Measurements from ENCODE around the gene KLF11. TPM values are rescaled to one million over a fixed set of nuclear protein-coding genes. Genes with fewer than 3 reads are reported as not detected.

The KLF11 gene
- total RNA-seq, 2 experiments from 2014 or later = 7.2 to 8.6 TPM

- POLR2A ChIA-PET = no interaction called here
- H3K9me3 Mint-ChIP-seq = no peaks in the 10 kb centered on the region
- peaks cover 31% of the 10 kb centered on the region for H3K4me1 Mint-ChIP-seq
- H3K27ac Mint-ChIP-seq = no peak overlapping the region
- CTCF ChIA-PET = interaction anchor here (0.6 to 2.6 kb wide), 3 partner anchors 13 to 151 kb away, joined by 3 to 7 read pairs (median 7); no protein-coding TSS in a partner anchor
- H3K27me3 Mint-ChIP-seq = no peaks in the 10 kb centered on the region
- no peak for DNase-seq
- H3K36me3 Mint-ChIP-seq (ENCODE audit: low read depth) = no peaks in the 10 kb centered on the region
- no peak overlapping the region for H3K4me3 Mint-ChIP-seq
Observed at GRCh38 chr2:10032746-10033105, 10.6 kb upstream of the KLF11 start.

DNA sequence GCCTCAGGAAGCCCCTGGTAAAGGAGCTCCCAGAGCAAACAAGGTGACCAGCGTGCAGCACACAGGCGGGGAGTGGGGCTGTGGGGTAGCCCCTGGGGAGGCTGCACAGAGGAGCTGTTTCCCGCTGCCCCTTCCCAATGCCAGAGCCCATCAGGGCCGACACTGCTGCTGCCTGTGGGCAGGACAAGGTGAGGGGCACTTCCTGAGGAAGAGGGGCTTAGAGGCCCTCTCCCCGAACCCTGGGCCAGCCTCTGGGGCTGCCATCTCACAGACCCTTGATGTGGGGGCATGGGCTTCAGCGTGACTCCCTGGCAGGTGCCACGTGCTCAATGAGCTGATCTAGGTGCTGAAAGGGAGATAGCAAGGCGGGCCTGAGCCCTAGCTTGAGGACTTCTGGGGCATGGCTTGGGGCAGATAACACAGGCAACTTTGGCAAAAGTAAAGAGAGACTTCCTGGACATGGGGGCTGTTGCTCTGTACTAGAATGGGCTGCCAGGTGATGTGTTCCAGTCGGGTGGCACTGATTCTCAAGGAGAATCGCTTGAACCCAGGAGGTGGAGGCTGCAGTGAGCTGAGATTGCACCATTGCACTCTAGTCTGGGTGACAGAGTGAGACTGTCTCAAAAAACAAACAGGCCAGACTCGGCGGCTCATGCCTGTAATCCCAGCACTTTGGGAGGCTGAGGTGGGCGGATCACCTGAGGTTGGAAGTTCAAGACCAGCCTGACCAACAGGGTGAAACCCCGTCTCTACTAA lies 9.9 kb upstream of the KLF11 start:
- no peaks in the 10 kb centered on the region for H3K36me3 Mint-ChIP-seq (ENCODE audit: low read depth)
- H3K4me3 Mint-ChIP-seq = no peak overlapping the region
- CTCF ChIA-PET = interaction anchor here (0.8 to 2.6 kb wide), 3 partner anchors 13 to 235 kb away, joined by 3 to 7 read pairs (median 7); no protein-coding TSS in a partner anchor
- peaks cover 26% of the 10 kb centered on the region for H3K4me1 Mint-ChIP-seq
- H3K27ac Mint-ChIP-seq = no peak overlapping the region
- no peak for DNase-seq
- no peaks in the 10 kb centered on the region for H3K9me3 Mint-ChIP-seq
- POLR2A ChIA-PET = no interaction called here
- no peaks in the 10 kb centered on the region for H3K27me3 Mint-ChIP-seq

- H3K27ac Mint-ChIP-seq = no peak overlapping the region
- no peak overlapping the region for H3K4me3 Mint-ChIP-seq
- CTCF ChIA-PET = interaction anchor here (0.9 to 2.6 kb wide), 3 partner anchors 14 to 234 kb away, joined by 3 to 7 read pairs (median 5); no protein-coding TSS in a partner anchor
Observed at GRCh38 chr2:10034333-10035052, 8.9 kb upstream of the KLF11 start.

DNA sequence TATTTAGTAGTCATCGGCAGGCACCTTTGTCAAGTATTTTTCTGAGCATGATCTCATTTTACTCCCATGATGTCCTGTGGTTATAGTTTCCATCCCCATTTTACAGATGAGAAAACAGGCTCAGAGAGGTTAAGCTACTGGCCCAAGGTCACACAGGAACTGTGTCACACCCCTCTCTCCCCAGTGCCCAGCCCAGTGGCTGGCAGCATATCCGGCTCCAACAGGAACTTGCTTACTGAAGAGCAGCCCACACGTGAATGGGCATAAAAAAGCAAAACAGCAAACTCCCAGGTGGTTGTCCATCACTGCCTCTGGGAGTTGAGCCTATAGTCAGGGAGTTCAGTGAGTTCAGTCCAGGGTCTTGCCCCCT lies 8.3 kb upstream of the KLF11 start:
- ChIA-PET POLR2A (no interaction called here), CTCF (interaction anchor here (0.9 to 2.6 kb wide), 3 partner anchors 13 to 234 kb away, joined by 3 to 7 read pairs (median 5); no protein-coding TSS in a partner anchor)
- H3K4me1 Mint-ChIP-seq = peaks cover 11% of the 10 kb centered on the region
- no peak overlapping the region for H3K4me3 Mint-ChIP-seq
- no peaks in the 10 kb centered on the region for H3K36me3 Mint-ChIP-seq (ENCODE audit: low read depth)
- H3K27me3 Mint-ChIP-seq = peaks cover 8% of the 10 kb centered on the region
- H3K9me3 Mint-ChIP-seq = no peaks in the 10 kb centered on the region
- no peak for DNase-seq
- H3K27ac Mint-ChIP-seq = no peak overlapping the region

More at GRCh38 chr2:10034333-10035052, 8.9 kb upstream of the KLF11 start:
- POLR2A ChIA-PET = no interaction called here
- Mint-ChIP-seq H3K4me1 (peaks cover 16% of the 10 kb centered on the region), H3K9me3 (no peaks in the 10 kb centered on the region), H3K27me3 (peaks cover 4% of the 10 kb centered on the region), H3K36me3 (ENCODE audit: low read depth) (no peaks in the 10 kb centered on the region)
- DNase-seq = no peak

DNA sequence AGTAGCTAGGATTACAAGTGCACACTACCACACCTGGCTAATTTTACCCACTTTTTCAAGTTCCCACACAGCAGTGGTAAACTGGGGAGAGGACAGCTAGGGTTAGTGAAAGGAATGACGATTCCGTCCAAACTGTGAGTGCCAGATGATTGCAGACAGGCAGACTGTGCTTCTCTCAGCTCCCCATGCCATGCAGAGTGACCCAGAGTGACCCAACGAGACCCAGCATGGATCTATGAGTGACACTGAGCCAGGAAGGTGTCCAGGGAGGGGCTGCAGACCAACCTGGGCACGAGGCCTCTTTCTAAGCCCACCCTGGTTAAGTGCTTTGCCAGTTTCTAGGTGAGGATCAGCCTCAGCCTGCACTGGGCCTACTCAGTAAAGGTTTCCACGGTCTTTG lies 7.7 kb upstream of the KLF11 start:
- DNase-seq = no peak
- Mint-ChIP-seq H3K27ac (no peak overlapping the region), H3K36me3 (ENCODE audit: low read depth) (no peaks in the 10 kb centered on the region), H3K27me3 (peaks cover 14% of the 10 kb centered on the region), H3K9me3 (no peaks in the 10 kb centered on the region), H3K4me1 (peaks cover 7% of the 10 kb centered on the region), H3K4me3 (no peak overlapping the region)
- POLR2A ChIA-PET = no interaction called here
- CTCF ChIA-PET = interaction anchor here (0.9 to 2.6 kb wide), 4 partner anchors 13 to 235 kb away, joined by 3 to 7 read pairs (median 5); no protein-coding TSS in a partner anchor

GRCh38 chr2:10036095-10036884 lies 7.1 kb upstream of the KLF11 start:
- POLR2A ChIA-PET = no interaction called here
- Mint-ChIP-seq H3K4me1 (peaks cover 9% of the 10 kb centered on the region), H3K36me3 (ENCODE audit: low read depth) (no peaks in the 10 kb centered on the region), H3K27ac (no peak overlapping the region), H3K27me3 (peaks cover 19% of the 10 kb centered on the region), H3K9me3 (no peaks in the 10 kb centered on the region), H3K4me3 (no peak overlapping the region)
- CTCF ChIA-PET = interaction anchor here (1.2 to 1.4 kb wide), 3 partner anchors 12 to 236 kb away, joined by 3 to 5 read pairs (median 5); no protein-coding TSS in a partner anchor
- DNase-seq = no peak

- H3K27me3 Mint-ChIP-seq = peaks cover 34% of the 10 kb centered on the region
- H3K36me3 Mint-ChIP-seq (ENCODE audit: low read depth) = no peaks in the 10 kb centered on the region
- POLR2A ChIA-PET = no interaction called here
- DNase-seq = no peak
- H3K4me3 Mint-ChIP-seq = no peak overlapping the region
- CTCF ChIA-PET = interaction anchor here (0.6 to 1.5 kb wide), 3 partner anchors 9 to 68 kb away, joined by 3 to 5 read pairs (median 3); no protein-coding TSS in a partner anchor
- H3K4me1 Mint-ChIP-seq = peaks cover 18% of the 10 kb centered on the region
- no peak overlapping the region for H3K27ac Mint-ChIP-seq
- no peaks in the 10 kb centered on the region for H3K9me3 Mint-ChIP-seq
Observed at GRCh38 chr2:10038123-10038522, 5.2 kb upstream of the KLF11 start.

- no peaks in the 10 kb centered on the region for H3K9me3 Mint-ChIP-seq
- H3K27ac Mint-ChIP-seq = no peak overlapping the region
- no peak overlapping the region for H3K4me3 Mint-ChIP-seq
- DNase-seq = no peak
- no peaks in the 10 kb centered on the region for H3K36me3 Mint-ChIP-seq (ENCODE audit: low read depth)
- peaks cover 34% of the 10 kb centered on the region for H3K27me3 Mint-ChIP-seq
- POLR2A ChIA-PET = no interaction called here
- peaks cover 18% of the 10 kb centered on the region for H3K4me1 Mint-ChIP-seq
- CTCF ChIA-PET = interaction anchor here (0.9 to 1.5 kb wide), 2 partner anchors 9 to 53 kb away, joined by 3 to 5 read pairs; no protein-coding TSS in a partner anchor
Observed at GRCh38 chr2:10038716-10039115, 4.6 kb upstream of the KLF11 start.

DNA sequence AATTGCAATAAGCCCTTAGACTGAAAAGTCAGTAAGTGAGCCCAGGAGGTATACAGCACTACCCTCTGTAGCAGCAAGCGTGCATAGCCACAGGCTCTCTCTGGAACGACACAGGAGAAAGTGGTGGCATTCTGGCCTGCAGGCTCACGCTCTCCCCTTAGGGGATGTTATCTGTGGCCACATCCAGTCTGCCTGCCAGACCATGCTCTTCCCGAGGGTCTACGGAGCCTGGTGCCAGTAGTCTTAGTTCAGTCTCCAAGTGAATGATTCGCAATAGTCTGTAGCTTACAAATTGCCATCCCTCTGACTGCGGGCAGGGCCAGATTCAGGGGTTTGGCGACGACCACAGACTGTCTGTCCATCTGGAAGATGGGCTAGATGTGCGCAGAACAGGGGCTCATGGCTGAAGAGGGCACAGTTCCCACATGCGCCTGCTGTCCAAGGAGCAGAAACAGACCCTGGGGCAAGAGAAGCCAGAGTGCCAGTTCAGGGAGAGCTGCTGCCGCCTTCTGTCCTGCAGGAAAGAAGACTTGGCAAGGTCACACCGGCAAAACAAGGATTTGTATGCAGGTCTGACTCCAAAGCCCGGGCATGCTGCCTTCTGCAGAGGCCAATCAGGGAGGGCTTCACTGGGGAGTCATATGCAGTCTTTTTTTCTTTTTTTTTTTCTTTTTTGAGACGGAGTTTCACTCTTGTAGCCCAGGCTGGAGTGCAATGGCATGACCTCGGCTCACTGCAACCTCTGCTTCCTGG lies 3.5 kb upstream of the KLF11 start:
- POLR2A ChIA-PET = no interaction called here
- DNase-seq = no peak
- H3K27me3 Mint-ChIP-seq = peaks cover 34% of the 10 kb centered on the region

GRCh38 chr2:10041711-10042110 lies 1.6 kb upstream of the KLF11 start:
- DNase-seq = no peak
- Mint-ChIP-seq H3K4me3 (no peak overlapping the region), H3K36me3 (ENCODE audit: low read depth) (peaks cover 7% of the 10 kb centered on the region), H3K27ac (peak overlapping the region; percentile 76), H3K27me3 (peaks cover 34% of the 10 kb centered on the region), H3K9me3 (no peaks in the 10 kb centered on the region), H3K4me1 (peaks cover 31% of the 10 kb centered on the region)
- ChIA-PET POLR2A (no interaction called here), CTCF (interaction anchor here (1.4 kb wide), 1 partner anchor 13 kb away, joined by 3 read pairs; no protein-coding TSS in a partner anchor)

More for the DNA sequence above, 3.5 kb upstream of the KLF11 start:
- Mint-ChIP-seq H3K27ac (no peak overlapping the region), H3K4me3 (no peak overlapping the region), H3K9me3 (no peaks in the 10 kb centered on the region), H3K36me3 (ENCODE audit: low read depth) (no peaks in the 10 kb centered on the region), H3K4me1 (peaks cover 23% of the 10 kb centered on the region)
- CTCF ChIA-PET = no interaction called here

DNA sequence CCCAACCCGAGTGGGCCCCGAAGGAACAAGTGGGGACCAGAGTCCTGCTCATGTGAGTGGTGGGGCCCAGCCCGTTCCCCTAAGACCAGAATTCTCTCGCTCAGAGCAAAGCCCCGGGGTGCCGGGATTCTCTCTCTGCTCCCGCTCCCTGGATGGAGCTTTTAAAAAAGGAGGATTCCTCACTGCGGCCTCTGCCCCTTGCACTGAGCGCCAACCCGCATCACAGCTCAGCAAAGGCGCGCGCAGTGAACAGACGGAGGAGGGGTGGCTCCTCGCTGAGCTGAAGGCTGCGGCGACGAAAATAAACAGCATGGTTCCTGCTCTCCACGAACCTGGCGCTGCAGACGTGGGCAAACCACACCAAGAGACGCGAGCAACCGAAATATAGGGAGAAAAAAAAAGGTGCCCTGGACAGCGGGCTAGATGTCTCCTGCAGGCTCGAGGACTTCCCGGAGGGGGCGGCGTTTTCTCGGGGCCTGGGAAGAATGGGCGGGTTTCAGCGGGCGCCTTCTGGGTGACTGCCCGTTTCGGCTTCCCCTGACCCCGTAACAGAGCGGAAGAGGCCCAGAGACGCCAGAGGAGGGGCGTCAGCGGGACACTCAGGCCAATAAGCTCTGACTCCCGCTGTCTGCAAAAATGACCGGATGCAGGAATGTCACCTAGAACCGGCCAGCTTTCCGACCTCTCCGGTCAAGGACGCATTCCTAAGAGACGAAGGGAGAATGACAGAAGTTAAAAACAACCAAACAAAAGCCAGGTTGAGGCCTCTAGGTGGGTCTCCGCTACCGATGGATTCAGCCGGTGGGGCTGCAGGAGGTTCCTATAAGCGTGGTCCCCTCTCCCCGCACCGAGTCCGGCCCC lies 819 bp upstream of the KLF11 start:
- POLR2A ChIA-PET = no interaction called here

More for the DNA sequence above, 819 bp upstream of the KLF11 start:
- CTCF ChIA-PET = interaction anchor here (1.1 to 1.7 kb wide), 3 partner anchors 13 to 24 kb away, joined by 3 to 9 read pairs (median 3); no protein-coding TSS in a partner anchor
- Mint-ChIP-seq H3K4me1 (peaks cover 31% of the 10 kb centered on the region), H3K4me3 (peak overlapping the region; percentile 75), H3K9me3 (no peaks in the 10 kb centered on the region), H3K27ac (peak overlapping the region; percentile 92), H3K27me3 (peaks cover 34% of the 10 kb centered on the region), H3K36me3 (ENCODE audit: low read depth) (peaks cover 7% of the 10 kb centered on the region)
- peak; percentile 21 for DNase-seq
